Pons (tissue), 1 donor: ENCODE measurements around the gene XRCC5.
"Not testable (repeated sequence)": the region's sequence is repeated elsewhere in the genome, so short reads cannot be mapped to it uniquely, and the experiment has no call there.

Experiments
- DNase-seq: peaks from one replicate; pipeline ENCODE4 v3.0.0-alpha.2; 2016; ENCODE audit warnings: low spot score

The XRCC5 gene

GRCh38 chr2:216108967-216109921, at the start of gene XRCC5:
Gene XRCC5 (plus strand): TSS chr2:216109348. CDS start chr2:216109437, 89 bp downstream.
- peak; percentile 90 for DNase-seq

- DNase-seq, result no peak
These were observed 45.0 kb upstream of the XRCC5 start for GRCh38 chr2:216064014-216064630.

DNA sequence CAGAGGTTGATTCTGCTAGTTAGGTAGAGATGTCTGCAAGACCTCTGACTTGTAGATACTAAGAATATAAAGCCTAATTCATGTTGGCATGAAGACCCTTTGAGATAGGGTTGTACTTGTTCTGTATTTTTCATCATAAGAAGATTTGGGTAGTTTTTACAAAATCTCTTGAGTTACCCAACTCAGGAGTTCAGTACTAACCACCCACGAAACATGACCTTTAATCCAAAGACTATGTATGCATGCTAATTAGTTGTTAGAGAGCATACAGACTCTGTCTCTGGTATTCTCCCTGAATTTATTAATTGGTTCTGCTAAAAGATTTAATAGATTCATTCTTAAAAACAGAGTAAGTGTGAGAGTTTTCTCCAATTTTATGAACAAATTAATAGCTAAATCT, 44.5 kb upstream of the XRCC5 start:
- DNase-seq, result no peak

- no peak for DNase-seq
These were observed 42.9 kb upstream of the XRCC5 start for GRCh38 chr2:216066230-216066629.

- no peak for DNase-seq
These were observed 40.1 kb upstream of the XRCC5 start for GRCh38 chr2:216069028-216069427.

GRCh38 chr2:216070195-216070594, 39.0 kb upstream of the XRCC5 start:
- no peak for DNase-seq

DNA sequence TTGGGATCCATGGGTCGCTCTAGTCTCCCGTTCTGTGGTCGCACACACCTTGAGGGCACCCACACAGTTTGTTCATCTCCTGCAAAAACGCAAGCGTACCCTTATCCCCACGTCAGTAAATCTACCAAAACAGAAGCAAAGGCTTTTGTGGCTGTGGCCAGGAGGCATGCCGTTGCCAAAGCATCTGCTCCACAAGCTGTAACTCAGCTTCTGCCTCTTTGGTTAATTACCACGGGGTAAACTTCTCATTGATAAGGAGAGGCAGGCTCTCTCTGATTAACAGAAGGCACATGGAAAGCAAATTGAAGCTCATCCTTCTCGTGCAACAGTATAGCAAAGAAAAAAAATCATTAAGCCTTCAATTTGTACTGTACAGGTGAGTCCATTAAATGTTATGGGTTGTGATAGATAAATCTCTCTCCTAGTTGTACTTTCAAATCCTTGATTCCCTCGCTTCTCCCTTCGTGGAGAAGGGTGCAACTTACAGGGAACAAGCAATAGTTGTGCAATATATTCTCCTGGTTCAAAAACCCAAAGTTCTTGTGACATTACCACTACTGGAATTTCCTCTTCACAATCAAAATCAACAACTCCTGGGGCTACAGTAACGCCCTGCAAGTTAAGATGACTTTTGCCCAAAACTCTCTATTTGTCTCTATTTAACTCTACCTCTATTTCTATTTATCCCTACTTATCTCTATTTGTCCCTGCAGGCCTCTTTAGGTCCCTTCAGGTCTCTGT, 37.9 kb upstream of the XRCC5 start:
- no peak for DNase-seq

DNA sequence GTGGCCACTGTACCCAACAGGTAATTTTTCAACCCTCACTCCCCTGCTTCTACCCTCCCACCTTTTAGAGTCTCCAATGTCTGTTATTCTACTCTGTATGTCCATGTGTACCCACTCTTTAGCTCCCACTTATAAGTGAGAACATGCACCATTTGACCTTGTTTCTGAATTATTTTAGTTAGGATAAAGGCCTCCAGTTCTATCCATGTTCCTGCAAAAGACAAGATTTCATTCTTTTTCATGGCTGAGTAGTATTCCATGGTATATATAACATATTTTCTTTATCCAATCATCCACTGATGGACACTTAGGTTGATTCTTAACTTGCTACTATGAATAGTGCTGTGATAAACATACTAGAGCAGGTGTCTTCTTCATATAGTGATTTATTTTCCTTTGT, 36.7 kb upstream of the XRCC5 start:
- no peak for DNase-seq

DNA sequence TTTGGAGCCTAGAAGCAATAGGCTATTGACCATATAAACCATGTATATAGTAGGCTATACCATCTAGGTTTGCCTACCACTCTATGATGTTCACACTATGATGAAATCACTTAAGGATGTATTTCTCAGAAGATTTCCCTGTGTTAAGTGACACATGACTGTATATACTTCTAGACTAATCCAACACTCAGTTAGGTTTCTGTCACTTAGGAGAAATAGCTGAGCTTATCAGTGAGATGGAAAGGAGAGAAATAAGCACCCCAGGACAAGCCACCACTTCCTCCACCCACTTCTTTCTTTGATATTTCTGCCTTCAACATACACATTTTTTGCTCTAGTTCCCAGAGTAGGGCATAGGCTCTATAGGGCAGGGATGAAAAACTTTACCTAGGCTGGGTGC, 35.4 kb upstream of the XRCC5 start:
- DNase-seq, result no peak

- DNase-seq, result no peak
These were observed 34.8 kb upstream of the XRCC5 start for GRCh38 chr2:216074380-216074779.

DNA sequence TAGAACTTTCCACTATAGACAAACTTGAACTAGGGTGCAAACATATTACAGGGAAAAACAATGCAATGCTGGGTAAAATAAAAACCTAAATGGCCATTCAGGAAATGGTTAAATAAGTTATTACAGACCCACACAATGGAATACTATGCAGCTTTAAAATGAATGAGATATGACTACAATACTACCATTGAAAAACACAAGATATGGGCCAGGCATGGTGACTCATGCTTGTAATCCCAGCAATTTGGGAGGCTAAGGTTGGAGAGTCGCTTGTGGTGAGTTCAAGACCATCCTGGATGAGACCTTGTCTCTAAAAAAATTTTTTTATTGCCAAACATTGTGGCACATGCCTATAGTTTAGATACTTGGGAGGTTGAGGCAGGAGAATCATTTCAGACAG, 34.4 kb upstream of the XRCC5 start:
- no peak for DNase-seq

DNA sequence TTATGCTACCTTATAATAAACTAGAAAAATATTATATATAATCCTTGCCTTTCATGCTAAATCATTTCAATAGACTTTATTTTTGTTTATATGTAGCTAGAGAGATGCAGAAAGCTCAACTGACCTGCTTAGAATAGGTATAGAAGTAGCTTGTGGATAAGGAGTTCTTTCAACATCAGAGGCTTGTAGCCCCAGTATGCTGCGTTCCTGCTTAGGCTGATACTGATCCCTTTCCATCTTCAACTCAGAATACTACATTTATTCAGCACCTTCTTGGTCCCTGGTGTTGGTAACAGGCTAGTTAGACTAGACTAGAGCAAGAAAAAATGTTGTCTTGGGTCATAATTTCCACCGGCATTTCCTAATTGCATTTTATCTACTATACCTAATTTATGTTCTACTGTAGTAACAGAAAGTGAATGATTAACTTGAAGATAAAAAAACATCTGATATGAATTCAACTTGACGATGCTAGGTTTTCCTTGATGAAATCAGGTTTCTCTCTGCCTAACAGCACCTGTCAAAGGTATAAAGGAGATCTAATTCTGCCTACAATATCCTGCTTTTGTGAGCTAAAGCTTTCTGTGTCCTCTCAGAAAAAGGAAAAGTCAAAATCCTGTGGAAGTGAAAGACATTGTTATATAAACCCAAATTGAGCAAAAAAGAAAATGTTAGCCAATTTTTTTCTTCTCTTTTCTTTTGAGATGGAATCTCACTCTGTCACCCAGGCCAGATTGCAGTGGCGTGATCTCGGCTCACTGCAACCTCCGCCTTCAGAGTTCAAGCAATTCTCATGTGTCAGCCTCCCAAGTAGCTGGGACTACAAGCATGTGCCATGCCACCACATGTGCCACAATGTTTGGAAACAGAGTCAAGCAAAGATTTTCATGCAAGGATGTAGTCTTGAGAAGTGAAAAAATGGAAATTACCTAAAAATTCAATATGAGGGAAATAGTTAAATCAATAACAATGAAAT, 33.4 kb upstream of the XRCC5 start:
- DNase-seq, result no peak

GRCh38 chr2:216078776-216079175, 30.4 kb upstream of the XRCC5 start:
- DNase-seq, result no peak

- not testable (repeated sequence) for DNase-seq
These were observed 29.1 kb upstream of the XRCC5 start for GRCh38 chr2:216080048-216080447.

DNA sequence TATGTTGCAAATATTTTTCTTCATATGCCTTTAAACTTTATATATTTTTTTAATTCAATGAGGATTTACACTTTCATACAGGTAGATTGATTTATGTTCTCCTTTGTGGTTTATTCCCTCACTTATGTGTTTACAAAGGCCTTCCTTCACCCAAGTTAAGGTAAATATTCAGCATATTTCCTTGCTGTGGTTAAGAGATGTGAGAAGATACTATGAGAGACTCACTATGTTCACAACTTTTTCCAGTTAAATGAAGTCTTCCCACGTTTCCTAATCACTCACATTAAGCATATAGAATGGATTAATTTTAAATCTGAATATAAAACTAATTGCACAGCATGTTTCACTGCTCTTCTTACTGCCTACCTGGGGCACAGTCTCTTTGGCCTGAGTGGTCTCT, 28.1 kb upstream of the XRCC5 start:
- DNase-seq, result no peak

- DNase-seq, result peak; percentile 74
These were observed 27.5 kb upstream of the XRCC5 start, which contains the start of the genes PECR and TMEM169 for GRCh38 chr2:216081487-216082116. Gene PECR (minus strand): TSS chr2:216081809. CDS start chr2:216081741, 68 bp downstream. Gene TMEM169 (plus strand): TSS chr2:216081919. CDS start chr2:216095964, 14,045 bp downstream.

GRCh38 chr2:216082117-216082711, 26.9 kb upstream of the XRCC5 start:
- DNase-seq, result peak; percentile 38

GRCh38 chr2:216082805-216083204, 26.3 kb upstream of the XRCC5 start:
- DNase-seq, result peak; percentile 71

DNA sequence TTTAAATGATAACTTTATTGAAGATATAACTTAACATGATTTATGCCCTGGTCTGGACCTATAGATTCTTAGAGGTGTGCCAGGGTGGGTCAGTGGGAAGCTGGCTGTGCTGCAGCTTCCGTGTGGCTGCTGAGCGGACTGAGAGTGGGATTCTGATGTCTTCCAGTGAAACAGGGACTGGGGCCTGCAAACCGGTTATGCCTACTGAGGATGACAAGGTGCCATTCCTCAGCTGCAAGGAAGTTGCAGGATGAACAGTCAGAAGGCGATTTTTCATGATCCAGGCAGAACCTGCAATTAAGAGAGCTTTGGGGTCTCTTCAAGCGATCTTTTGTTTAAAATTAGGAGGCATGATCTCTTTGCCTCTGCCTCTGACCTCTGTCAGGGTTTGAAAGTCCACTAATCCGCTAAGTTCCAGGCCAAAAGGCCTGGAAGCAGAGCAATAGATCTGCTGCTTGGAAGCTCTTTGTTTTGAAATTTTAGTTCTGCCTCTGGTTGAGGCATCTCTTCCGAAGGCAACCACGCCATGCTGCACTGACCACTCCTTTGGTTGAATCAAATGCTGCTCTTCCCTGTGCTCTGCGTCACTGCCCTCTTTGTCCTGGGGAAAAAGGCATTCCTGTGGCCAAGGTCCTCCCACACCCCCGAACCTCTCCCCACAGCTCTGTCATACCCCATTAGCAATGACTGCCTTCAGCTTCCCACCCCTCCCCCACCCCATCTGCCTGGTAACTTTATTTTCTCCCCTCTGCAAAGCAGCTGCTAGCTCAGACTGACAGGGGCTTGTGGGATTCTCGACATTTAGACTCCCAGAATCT, 25.5 kb upstream of the XRCC5 start:
- peak; percentile 22 for DNase-seq
